K562 (cell line): ENCODE measurements around the gene USP37. TPM values are rescaled to one million over a fixed set of nuclear protein-coding genes. Genes with fewer than 3 reads are reported as not detected.

Experiments
- ATAC-seq: fragments of 200-7000 bp; cut with Tn5 transposase; 3 replicates; pipeline ENCODE4 v1.9.1; 2020; ENCODE audit warnings: moderate library complexity
- BruUV-seq: library from RNA; stranded (reverse); fragments of 400-500 nt; replicated peaks from 2 replicates; lab custom pipeline; 2021; lab: Mats Ljungman, UMichigan
- CTCF ChIA-PET: fragments of 300-600 bp; formaldehyde crosslinking; extraction: SDS; loops from one replicate; lab custom pipeline; 2021; ENCODE audit warnings: low intra/inter-chr PET ratio; lab: Yijun Ruan, JAX
- POLR2A ChIA-PET: fragments of 300-600, 350-650 bp; sonication (Branson Sonifier 250); formaldehyde crosslinking; extraction: SDS; loops from one replicate; lab custom pipeline; 2021; ENCODE audit warnings: antibody characterized with exemption, inconsistent platforms; lab: Yijun Ruan, JAX
- DNase-seq, 4 experiments: peaks; one replicate each; pipeline versions ENCODE4 v3.0.0 to v3.0.0-alpha.2; 2011 to 2018; ENCODE audit warnings: low spot score in 3 of 4, mixed read lengths in 3 of 4; ENCODE audit errors: extremely low read depth in 1 of 4
- FAIRE-seq: peaks from 2 replicates; lab custom pipeline; 2011; peaks lifted over from hg19 to GRCh38; lab: Jason Lieb, UNC
- H2AFZ ChIP-seq: 2 replicates; pipeline ENCODE4 v1.6.0; 2011; ENCODE audit warnings: low read depth, low read length, control low read depth, inconsistent platforms
- H3K27ac ChIP-seq: fragments of 200-600 bp; 3 replicates; pipeline ENCODE4 v1.8.0; 2011; ENCODE audit warnings: low read depth, mild to moderate bottlenecking, control low read depth, inconsistent platforms, low read length, moderate library complexity, mixed read lengths; ENCODE audit errors: extremely low read depth
- H3K27me3 ChIP-seq, 2 experiments: fragments of 300-600 bp in 1 of 2; 2 replicates in 1 of 2; 3 replicates in 1 of 2; pipeline versions ENCODE4 v1.6.0 to v1.8.0; 2011; ENCODE audit warnings: inconsistent platforms in 2 of 2, low read length in 2 of 2, mild to moderate bottlenecking in 1 of 2, mixed read lengths in 1 of 2, moderate library complexity in 1 of 2; ENCODE audit not compliant: control insufficient read depth in 2 of 2, insufficient read depth in 2 of 2
- H3K36me3 ChIP-seq: fragments of 300-600 bp; 3 replicates; pipeline ENCODE4 v1.8.0; 2011; ENCODE audit warnings: mild to moderate bottlenecking, low read length, inconsistent platforms; ENCODE audit not compliant: control insufficient read depth, insufficient read depth
- H3K4me1 ChIP-seq, 2 experiments: fragments of 200-600 bp in 1 of 2; replicated peaks in 1 of 2; 2 replicates in 1 of 2; 3 replicates in 1 of 2; pipeline versions ENCODE4 v1.5.1 to v1.8.0; 2011; ENCODE audit warnings: inconsistent platforms in 2 of 2, low read length in 2 of 2, mild to moderate bottlenecking in 1 of 2, mixed read lengths in 1 of 2, moderate library complexity in 1 of 2; ENCODE audit not compliant: control insufficient read depth in 2 of 2, insufficient read depth in 2 of 2
- H3K4me2 ChIP-seq: 2 replicates; pipeline ENCODE4 v1.6.1; 2011; ENCODE audit warnings: low read length, control low read depth, inconsistent platforms, mixed read lengths; ENCODE audit not compliant: insufficient read depth
- H3K4me3 ChIP-seq: fragments of 200-600 bp; sonication (generic), shearing (Covaris generic); 2 replicates; pipeline ENCODE4 v1.5.1; 2016; ENCODE audit warnings: control low read depth, inconsistent platforms
- H3K79me2 ChIP-seq: fragments of 200-600 bp; 3 replicates; pipeline ENCODE4 v1.8.0; 2011; ENCODE audit warnings: low read length, inconsistent platforms; ENCODE audit not compliant: control insufficient read depth, insufficient read depth
- H3K9ac ChIP-seq, 2 experiments: 2 replicates each; pipeline versions ENCODE4 v1.6.0 to v1.6.1; 2011; ENCODE audit warnings: low read depth in 2 of 2, low read length in 2 of 2, control low read depth in 1 of 2, inconsistent platforms in 1 of 2, mild to moderate bottlenecking in 1 of 2, mixed read lengths in 1 of 2; ENCODE audit not compliant: insufficient read depth in 1 of 2
- H3K9me1 ChIP-seq: one replicate; pipeline ENCODE4 v1.6.0; 2011; ENCODE audit warnings: inconsistent platforms, mild to moderate bottlenecking, low read length, moderate library complexity; ENCODE audit not compliant: control insufficient read depth, insufficient read depth
- H3K9me3 ChIP-seq: replicated peaks from 2 replicates; pipeline ENCODE4 v1.5.1; 2011; ENCODE audit warnings: low read depth, low read length, inconsistent platforms; ENCODE audit not compliant: control insufficient read depth, insufficient read depth
- H4K20me1 ChIP-seq: replicated peaks from 2 replicates; pipeline ENCODE4 v1.6.1; 2011; ENCODE audit warnings: low read length, inconsistent platforms, mixed read lengths; ENCODE audit not compliant: control insufficient read depth, insufficient read depth
- ADNP ChIP-seq: fragments of 200-800 bp; sonication (Bioruptor generic); IDR thresholded peaks from 2 replicates; pipeline ENCODE4 v1.6.1; 2016; ENCODE audit warnings: missing genetic modification characterization, missing compliant biosample characterization
- CREB5 ChIP-seq: fragments of 250-450 bp; sonication (Bioruptor Pico); IDR thresholded peaks from 2 replicates; pipeline ENCODE4 v1.5.0; 2020; ENCODE audit warnings: mild to moderate bottlenecking
- DACH1 ChIP-seq: fragments of 450-650 bp; IDR thresholded peaks from 2 replicates; pipeline ENCODE4 v1.6.1; 2018; ENCODE audit not compliant: partially characterized antibody
- DIDO1 ChIP-seq: fragments of 450-650 bp; IDR thresholded peaks from 2 replicates; pipeline ENCODE4 v1.6.1; 2016; ENCODE audit warnings: low read depth, missing biosample characterization, missing genetic modification characterization
- ETS1 ChIP-seq: conservative IDR thresholded peaks from 2 replicates; pipeline ENCODE4 v1.6.1; 2011; ENCODE audit warnings: low read depth, mild to moderate bottlenecking, low read length; ENCODE audit not compliant: control insufficient read depth
- ETS2 ChIP-seq: IDR thresholded peaks from 2 replicates; pipeline ENCODE4 v1.6.1; 2016; ENCODE audit warnings: borderline replicate concordance, missing genetic modification characterization, mild to moderate bottlenecking, moderate library complexity, missing compliant biosample characterization; ENCODE audit not compliant: poor library complexity, severe bottlenecking
- HINFP ChIP-seq: fragments of 450-650 bp; conservative IDR thresholded peaks from 2 replicates; pipeline ENCODE4 v1.6.1; 2016; ENCODE audit warnings: missing genetic modification characterization, low read depth, mild to moderate bottlenecking, control low read depth, missing compliant biosample characterization
- HMG20B ChIP-seq: fragments of 250-450 bp; sonication (Bioruptor Pico); IDR thresholded peaks from 2 replicates; pipeline ENCODE4 v1.5.0; 2021; ENCODE audit warnings: mild to moderate bottlenecking
- HMGXB4 ChIP-seq: sonication (generic); formaldehyde crosslinking; IDR thresholded peaks from 2 replicates; pipeline ENCODE4 v1.8.1; 2023; ENCODE audit warnings: mild to moderate bottlenecking, missing genetic modification reagents
- HOXB6 ChIP-seq: fragments of 250-450 bp; sonication (Bioruptor Pico); IDR thresholded peaks from 2 replicates; pipeline ENCODE4 v1.5.1; 2022; ENCODE audit warnings: mild to moderate bottlenecking, borderline replicate concordance
- KHSRP ChIP-seq: fragments of 450-650 bp; IDR thresholded peaks from 2 replicates; pipeline ENCODE4 v1.6.1; 2017
- MAZ ChIP-seq, 2 experiments: fragments of 450-650 bp in 1 of 2; sonication (generic) in 1 of 2; formaldehyde crosslinking; IDR thresholded peaks in 1 of 2; conservative IDR thresholded peaks in 1 of 2; 2 replicates each; pipeline versions ENCODE4 v1.4.0 to v1.5.0; 2020; ENCODE audit warnings: mild to moderate bottlenecking in 1 of 2, missing genetic modification reagents in 1 of 2
- MCM7 ChIP-seq, 2 experiments: fragments of 450-650 bp; IDR thresholded peaks; 2 replicates each; pipeline ENCODE4 v1.6.1; 2016 to 2018
- NR2C1 ChIP-seq, 2 experiments: fragments of 450-650 bp; IDR thresholded peaks; 2 replicates each; pipeline ENCODE4 v1.6.1; 2017; ENCODE audit warnings: mild to moderate bottlenecking in 2 of 2, antibody characterized with exemption in 1 of 2, inconsistent platforms in 1 of 2, missing compliant biosample characterization in 1 of 2, missing genetic modification characterization in 1 of 2
- NRF1 ChIP-seq, 2 experiments: fragments of 450-650 bp; IDR thresholded peaks in 1 of 2; conservative IDR thresholded peaks in 1 of 2; 2 replicates each; pipeline ENCODE4 v1.6.1; 2014; ENCODE audit warnings: mild to moderate bottlenecking in 2 of 2
- PURB ChIP-seq: sonication (generic); formaldehyde crosslinking; IDR thresholded peaks from 2 replicates; pipeline ENCODE4 v1.9.0; 2021; ENCODE audit warnings: low read depth, mild to moderate bottlenecking, missing genetic modification reagents
- XRCC5 ChIP-seq: fragments of 200-400 bp; formaldehyde crosslinking; IDR thresholded peaks from 2 replicates; pipeline ENCODE4 v1.6.1; 2017; ENCODE audit warnings: low read depth, mild to moderate bottlenecking, low read length
- ZNF347 ChIP-seq: fragments of 450-650 bp; formaldehyde crosslinking; IDR thresholded peaks from 2 replicates; pipeline ENCODE4 v1.4.0; 2020; ENCODE audit warnings: low read depth, mild to moderate bottlenecking, moderate library complexity
- WGBS: fragments of 100-300 bp; shearing (Covaris generic); methylation state at CpG from one replicate; pipeline ENCODE4 v1.1.6; 2016; ENCODE audit warnings: low coverage, mixed read lengths; ENCODE audit not compliant: insufficient coverage; ENCODE audit errors: missing lambda C conversion rate; 5-methylcytosine and 5-hydroxymethylcytosine counted together
- in situ Hi-C: fragments of 300-500 bp; cut with MboI; formaldehyde crosslinking; loops from 4 replicates; pipeline ENCODE4 v1.15.0; 2018; ENCODE audit warnings: inconsistent platforms, mixed read lengths
- intact Hi-C: fragments of 100-400 bp; cut with micrococcal nuclease; formaldehyde crosslinking; loops from 2 replicates; pipeline ENCODE4 v1.14.2; 2022
- polyA plus RNA-seq, 8 experiments: library from polyadenylated mRNA; depleted of rRNA in 4 of 8; stranded (reverse) in 5 of 8; unstranded in 3 of 8; fragments of >200 nt; fragmentation: Nextera tagmentation in 2 of 8; fragmentation: Illumina TruSeq in 1 of 8; extraction: Ambion mirVana in 2 of 8; extraction: Trizol in 1 of 8; gene quantifications; 2 replicates each; pipeline versions ENCODE4 v1.2.1 to v1.2.3, GENCODE V29; 2011 to 2014; ENCODE audit warnings: inconsistent platforms in 1 of 8, missing spikeins in 1 of 8
- total RNA-seq, 7 experiments: library from RNA; depleted of rRNA in 6 of 7; stranded (reverse); fragments of >200 nt in 6 of 7; fragmentation: Illumina TruSeq in 2 of 7; extraction: Trizol in 2 of 7; gene quantifications; 2 replicates each; pipeline versions ENCODE4 v1.2.1 to v1.2.3, GENCODE V29; 2011 to 2021; ENCODE audit warnings: low replicate concordance in 1 of 7

Gene USP37
- total and polyA plus RNA-seq, 9 of the 15 experiments (the other 6 are each of a cell fraction or from before 2014, with no cell fraction given), result 2.0 to 14.2 (median 8.5) TPM

GRCh38 chr2:218447072-218447471, 121.1 kb downstream of the USP37 start:
- H3K27ac ChIP-seq, result no peak overlapping the region
- no peak overlapping the region for H2AFZ ChIP-seq
- DNase-seq (no peak), FAIRE-seq (no peak), ATAC-seq (no peak)
- POLR2A ChIA-PET, result interaction anchor here (0.7 to 1.0 kb wide), 3 partner anchors 10 to 175 kb away, joined by 3 to 4 read pairs (median 3); no protein-coding TSS in a partner anchor
- no TSS peak for BruUV-seq
- H3K4me1 ChIP-seq, result no peaks in the 10 kb centered on the region; a peak in 2 of 5 replicates
- no peaks in the 10 kb centered on the region for H3K27me3 ChIP-seq
- WGBS, result 88% methylated on average over 2 of the region's 2 CpGs
- no peaks in the 10 kb centered on the region for H3K9me3 ChIP-seq
- no peak overlapping the region for H3K9ac ChIP-seq
- H3K9me1 ChIP-seq, result no peaks in the 10 kb centered on the region
- H4K20me1 ChIP-seq, result no peaks in the 10 kb centered on the region
- intact Hi-C loops (no loop called here), in situ Hi-C loops (no loop called here)
- peaks cover 19% of the 10 kb centered on the region; the same call in 2 of the 3 replicates for H3K36me3 ChIP-seq
- H3K4me3 ChIP-seq, result no peak overlapping the region
- CTCF ChIA-PET, result no interaction called here
- no peak overlapping the region for H3K4me2 ChIP-seq
- no peaks in the 10 kb centered on the region for H3K79me2 ChIP-seq
- TF ChIP-seq ZNF347 (CRISPR knock-in tag) (no peak), ETS2 (no peak), XRCC5 (no peak), NR2C1 (IDR thresholded peaks at IDR 0.05) (no peak), NR2C1 (tag; IDR thresholded peaks at IDR 0.05) (no peak), ADNP (tag) (no peak), HMGXB4 (no peak), NRF1 (conservative IDR thresholded peaks at IDR 0.05 in 1 of 2, IDR thresholded peaks at IDR 0.05 in 1 of 2) (no peak), KHSRP (no peak), CREB5 (CRISPR knock-in tag) (no peak), HINFP (tag) (no peak), ETS1 (no peak), MAZ (CRISPR knock-in tag; conservative IDR thresholded peaks at IDR 0.05 in 1 of 2, IDR thresholded peaks at IDR 0.05 in 1 of 2) (no peak), DACH1 (no peak), HMG20B (CRISPR knock-in tag) (no peak), MCM7 (IDR thresholded peaks at IDR 0.05) (no peak), PURB (CRISPR knock-in tag) (no peak), HOXB6 (CRISPR knock-in tag) (no peak), DIDO1 (no peak)
